GM12878 (cell line): ENCODE measurements around the gene FABP7. TPM values are rescaled to one million over a fixed set of nuclear protein-coding genes. Genes with fewer than 3 reads are reported as not detected.

Experiments used
- ATAC-seq: fragments of 200-7000 bp; cut with Tn5 transposase; 3 replicates; pipeline ENCODE4 v1.9.1; 2020; ENCODE audit warnings: mild to moderate bottlenecking, moderate library complexity
- BruUV-seq: library from RNA; stranded (reverse); fragments of 400-500 nt; replicated peaks from 2 replicates; lab custom pipeline; 2021; lab: Mats Ljungman, UMichigan
- CTCF ChIA-PET: fragments of 300-600 bp; sonication (Branson Sonifier 250); formaldehyde crosslinking; extraction: SDS; loops from one replicate; lab custom pipeline; 2021; ENCODE audit warnings: inconsistent platforms; lab: Yijun Ruan, JAX
- POLR2A ChIA-PET: fragments of 350-600 bp; formaldehyde crosslinking; extraction: SDS; loops from one replicate; lab custom pipeline; 2021; ENCODE audit warnings: inconsistent platforms; lab: Charles Lee
- RAD21 ChIA-PET: fragments of 300-600 bp; sonication (Branson Sonifier 250); formaldehyde crosslinking; loops from one replicate; lab custom pipeline; 2023; ENCODE audit warnings: antibody characterized with exemption; ENCODE audit not compliant: unreplicated experiment; lab: Charles Lee
- SMC1A ChIA-PET: fragments of 300-600 bp; sonication (Branson Sonifier 250); formaldehyde crosslinking; loops from one replicate; lab custom pipeline; 2023; ENCODE audit not compliant: unreplicated experiment, uncharacterized antibody; lab: Charles Lee
- DNase-seq: peaks from one replicate; pipeline ENCODE4 v3.0.0-alpha.2; 2011; ENCODE audit warnings: low read depth, low spot score
- FAIRE-seq: peaks from 3 replicates; lab custom pipeline; 2011; peaks lifted over from hg19 to GRCh38; lab: Jason Lieb, UNC
- H2AFZ ChIP-seq: 2 replicates; pipeline ENCODE4 v1.6.0; 2011; ENCODE audit warnings: low read depth, low read length, control low read depth; ENCODE audit not compliant: control insufficient read depth
- H3K27ac ChIP-seq: 2 replicates; pipeline ENCODE4 v1.5.1; 2011; ENCODE audit warnings: control low read depth; ENCODE audit not compliant: control insufficient read depth, insufficient read depth
- H3K27me3 ChIP-seq, 2 experiments: replicated peaks in 1 of 2; 2 replicates each; pipeline versions ENCODE4 v1.6.0 to v1.6.1; 2011; ENCODE audit warnings: low read length in 1 of 2; ENCODE audit not compliant: control insufficient read depth in 2 of 2, insufficient read depth in 2 of 2
- H3K36me3 ChIP-seq, 2 experiments: 2 replicates each; pipeline ENCODE4 v1.5.1; 2011; ENCODE audit warnings: low read length in 1 of 2; ENCODE audit not compliant: control insufficient read depth in 2 of 2, insufficient read depth in 2 of 2
- H3K4me1 ChIP-seq: 2 replicates; pipeline ENCODE4 v1.6.1; 2011; ENCODE audit warnings: mild to moderate bottlenecking, low read length, moderate library complexity, mixed read lengths; ENCODE audit not compliant: control insufficient read depth, insufficient read depth
- H3K4me2 ChIP-seq: 2 replicates; pipeline ENCODE4 v1.6.0; 2011; ENCODE audit warnings: control low read depth; ENCODE audit not compliant: control insufficient read depth, insufficient read depth
- H3K4me3 ChIP-seq: fragments of 200-600 bp; sonication (generic); 2 replicates; pipeline ENCODE4 v1.5.1; 2016
- H3K79me2 ChIP-seq: 2 replicates; pipeline ENCODE4 v1.6.0; 2011; ENCODE audit warnings: low read length; ENCODE audit not compliant: control insufficient read depth, insufficient read depth
- H3K9ac ChIP-seq: 2 replicates; pipeline ENCODE4 v1.8.0; 2011; ENCODE audit warnings: low read length, control low read depth, mixed read lengths; ENCODE audit not compliant: control insufficient read depth, insufficient read depth
- H3K9me3 ChIP-seq: replicated peaks from 3 replicates; pipeline ENCODE4 v1.5.1; 2011; ENCODE audit warnings: mild to moderate bottlenecking, low read length; ENCODE audit not compliant: control insufficient read depth, insufficient read depth
- H4K20me1 ChIP-seq: 2 replicates; pipeline ENCODE4 v1.6.0; 2011; ENCODE audit not compliant: control insufficient read depth, insufficient read depth
- ASH2L ChIP-seq: fragments of 300-600, 200-600 bp; sonication (generic); IDR thresholded peaks from 2 replicates; pipeline ENCODE4 v1.6.1; 2017; ENCODE audit warnings: low read depth, mild to moderate bottlenecking, borderline replicate concordance
- BCL3 ChIP-seq: IDR thresholded peaks from 2 replicates; pipeline ENCODE4 v1.6.1; 2011; ENCODE audit warnings: borderline replicate concordance, low read depth, mild to moderate bottlenecking, moderate library complexity, low read length; ENCODE audit not compliant: insufficient read depth, poor library complexity, severe bottlenecking
- CEBPB ChIP-seq, 2 experiments: fragments of 150-350 bp in 1 of 2; IDR thresholded peaks; 2 replicates each; pipeline ENCODE4 v1.6.1; 2012 to 2014; ENCODE audit warnings: low read depth in 2 of 2, low read length in 2 of 2, borderline replicate concordance in 1 of 2, inconsistent platforms in 1 of 2
- MAX ChIP-seq: IDR thresholded peaks from 2 replicates; pipeline ENCODE4 v1.6.1; 2012; ENCODE audit warnings: low read depth, low read length, improper control_type of control experiment
- MEF2A ChIP-seq: IDR thresholded peaks from 2 replicates; pipeline ENCODE4 v1.6.1; 2011; ENCODE audit warnings: low read depth, mild to moderate bottlenecking, low read length, moderate library complexity; ENCODE audit not compliant: insufficient read depth
- MLLT1 ChIP-seq: fragments of 450-650 bp; IDR thresholded peaks from 2 replicates; pipeline ENCODE4 v1.6.1; 2016; ENCODE audit warnings: mild to moderate bottlenecking
- NFXL1 ChIP-seq: fragments of 450-650 bp; IDR thresholded peaks from 2 replicates; pipeline ENCODE4 v1.6.1; 2017; ENCODE audit warnings: antibody characterized with exemption, mild to moderate bottlenecking, borderline replicate concordance
- NFYA ChIP-seq: IDR thresholded peaks from 2 replicates; pipeline ENCODE4 v1.6.1; 2011; ENCODE audit warnings: low read depth, mild to moderate bottlenecking, low read length, improper control_type of control experiment, borderline replicate concordance
- PBX3 ChIP-seq: IDR thresholded peaks from 2 replicates; pipeline ENCODE4 v1.6.1; 2011; ENCODE audit warnings: mild to moderate bottlenecking, low read depth, low read length, moderate library complexity; ENCODE audit not compliant: insufficient replicate concordance
- POLR2AphosphoS2 ChIP-seq: IDR thresholded peaks from 2 replicates; pipeline ENCODE4 v1.6.1; 2011; ENCODE audit warnings: low read depth, mild to moderate bottlenecking, low read length, improper control_type of control experiment, moderate library complexity
- POLR2AphosphoS5 ChIP-seq: IDR thresholded peaks from 2 replicates; pipeline ENCODE4 v1.6.1; 2011; ENCODE audit warnings: mild to moderate bottlenecking, low read length, inconsistent platforms
- SIX5 ChIP-seq: IDR thresholded peaks from 2 replicates; pipeline ENCODE4 v1.6.1; 2011; ENCODE audit warnings: mild to moderate bottlenecking, low read depth, low read length, moderate library complexity; ENCODE audit not compliant: severe bottlenecking
- SMAD1 ChIP-seq: fragments of 450-650 bp; IDR thresholded peaks from 2 replicates; pipeline ENCODE4 v1.6.1; 2018; ENCODE audit warnings: mild to moderate bottlenecking, low read depth; ENCODE audit not compliant: partially characterized antibody
- SPI1 ChIP-seq: IDR thresholded peaks from 2 replicates; pipeline ENCODE4 v1.6.1; 2011; ENCODE audit warnings: low read depth, mild to moderate bottlenecking, low read length, moderate library complexity, borderline replicate concordance; ENCODE audit not compliant: insufficient read depth
- SREBF1 ChIP-seq: IDR thresholded peaks from 2 replicates; pipeline ENCODE4 v1.6.1; 2012; ENCODE audit warnings: mild to moderate bottlenecking, low read length
- TAF1 ChIP-seq: IDR thresholded peaks from 2 replicates; pipeline ENCODE4 v1.6.1; 2011; ENCODE audit warnings: mild to moderate bottlenecking, low read depth, low read length, borderline replicate concordance
- TARDBP ChIP-seq: IDR thresholded peaks from 2 replicates; pipeline ENCODE4 v1.6.1; 2016; ENCODE audit warnings: borderline replicate concordance
- WRNIP1 ChIP-seq: IDR thresholded peaks from 2 replicates; pipeline ENCODE4 v1.6.1; 2011; ENCODE audit warnings: low read depth, low read length, improper control_type of control experiment, borderline replicate concordance
- ZNF217 ChIP-seq: fragments of 450-650 bp; IDR thresholded peaks from 2 replicates; pipeline ENCODE4 v1.6.1; 2017; ENCODE audit warnings: antibody characterized with exemption, mild to moderate bottlenecking
- WGBS: methylation state at CpG from one replicate; pipeline ENCODE4 v1.1.6; 2016; ENCODE audit warnings: low lambda C conversion rate; ENCODE audit not compliant: insufficient replicate concordance, insufficient coverage; ENCODE audit errors: missing lambda C conversion rate; 5-methylcytosine and 5-hydroxymethylcytosine counted together
- in situ Hi-C: fragments of 300-500 bp; cut with MboI; formaldehyde crosslinking; loops from 9 replicates; pipeline ENCODE4 v1.14.3; 2018; ENCODE audit warnings: mixed read lengths
- intact Hi-C: fragments of 100-400 bp; cut with micrococcal nuclease; formaldehyde crosslinking; loops from one replicate; pipeline ENCODE4 v1.14.2; 2022; ENCODE audit not compliant: unreplicated experiment
- polyA plus RNA-seq, 11 experiments: library from polyadenylated mRNA; depleted of rRNA in 4 of 11; unstranded in 6 of 11; stranded (reverse) in 5 of 11; fragments of >200 nt; fragmentation: Nextera tagmentation in 4 of 11; fragmentation: Illumina TruSeq in 1 of 11; extraction: Ambion mirVana in 4 of 11; extraction: Trizol in 1 of 11; gene quantifications; 1 replicate in 1 of 11; 2 replicates in 10 of 11; pipeline versions ENCODE4 v1.2.1 to v1.2.3, GENCODE V29; 2011 to 2016; ENCODE audit warnings: inconsistent platforms in 2 of 11, missing spikeins in 2 of 11, low read depth in 1 of 11
- total RNA-seq, 4 experiments: library from RNA; depleted of rRNA in 3 of 4; stranded (reverse); fragments of >200 nt in 3 of 4; fragmentation: Illumina TruSeq in 1 of 4; extraction: Trizol in 1 of 4; gene quantifications; 2 replicates each; pipeline versions ENCODE4 v1.2.1 to v1.2.3, GENCODE V29; 2013 to 2021

FABP7 gene
- total and polyA plus RNA-seq, 10 of the 15 experiments (the other 5 are each of a cell fraction or from before 2014, with no cell fraction given): not detected

- Histone ChIP-seq H3K36me3 (no peaks in the 10 kb centered on the region), H3K79me2 (no peaks in the 10 kb centered on the region), H3K4me1 (no peaks in the 10 kb centered on the region), H3K9me3 (no peaks in the 10 kb centered on the region), H3K27me3 (no peaks in the 10 kb centered on the region), H2AFZ (no peak overlapping the region), H3K27ac (no peak overlapping the region), H3K4me3 (no peak overlapping the region), H3K4me2 (no peak overlapping the region), H4K20me1 (no peaks in the 10 kb centered on the region), H3K9ac (no peak overlapping the region)
- ChIA-PET POLR2A (interaction anchor here (1.0 to 2.5 kb wide), 6 partner anchors 9 to 46 kb away, joined by 3 to 15 read pairs (median 4); partner anchors contain the start of gene SMPDL3A), SMC1A (interaction anchor here (0.7 to 4.6 kb wide), 28 partner anchors 9 to 521 kb away, joined by 3 to 48 read pairs (median 4); partner anchors contain the start of gene SMPDL3A), RAD21 (interaction anchor here (0.9 to 3.6 kb wide), 17 partner anchors 9 to 307 kb away, joined by 3 to 23 read pairs (median 8); partner anchors contain the start of gene SMPDL3A), CTCF (interaction anchor here (0.6 to 7.5 kb wide), 20 partner anchors 7 to 613 kb away, joined by 3 to 59 read pairs (median 5); partner anchors contain the start of genes PKIB and SMPDL3A)
- DNase-seq (no peak), ATAC-seq (peak; percentile 93), FAIRE-seq (no peak)
- no TSS peak for BruUV-seq
- in situ Hi-C loops: no loop called here
- WGBS: 0% methylated on average over 5 of the region's 6 CpGs
- intact Hi-C loops: loop anchor here (5.0 kb wide), 1 partner anchor 134 kb away; no protein-coding TSS in a partner anchor
- TF ChIP-seq SREBF1: no peak
- no peak for TF ChIP-seq ASH2L
- no peak for TF ChIP-seq PBX3
- TF ChIP-seq MEF2A: 0 out of 2 replicates have a peak, but pooled peaks have one; percentile 13
- no peak for TF ChIP-seq MLLT1
- no peak for TF ChIP-seq POLR2AphosphoS2
- no peak for TF ChIP-seq NFYA
- TF ChIP-seq ZNF217: peak; percentile 80; the same call in 1 of the 2 replicates
- TF ChIP-seq MAX: no peak
- no peak for TF ChIP-seq WRNIP1
- no peak for TF ChIP-seq TARDBP
- no peak for TF ChIP-seq SPI1
- no peak for TF ChIP-seq SMAD1
- no peak for TF ChIP-seq NFXL1
- TF ChIP-seq CEBPB (IDR thresholded peaks at IDR 0.05; ENCODE audit: borderline replicate concordance in 1 of 2, low read depth in 2 of 2, low read length in 2 of 2): no peak
- no peak for TF ChIP-seq SIX5
- peak; percentile 18 for TF ChIP-seq BCL3
- no peak for TF ChIP-seq POLR2AphosphoS5
- no peak for TF ChIP-seq TAF1
Measured at GRCh38 chr6:122798099-122798641, 18.7 kb downstream of the FABP7 start.
